HepG2 (cell line): ENCODE data around the gene GTF2H4. TPM values are rescaled to one million over a fixed set of nuclear protein-coding genes. Genes with fewer than 3 reads are reported as not detected.
A peak's percentile ranks its signal among the peaks of the same experiment; 100 is the strongest.

Source experiments
- ASH2L ChIP-seq: fragments of 300-600, 200-600 bp; sonication (generic); IDR thresholded peaks from 2 replicates; pipeline ENCODE4 v1.7.0; 2017; ENCODE audit warnings: low read depth, mild to moderate bottlenecking, moderate library complexity, mixed read lengths, low read length; ENCODE audit not compliant: insufficient read length
- DR1 ChIP-seq: sonication (generic); formaldehyde crosslinking; IDR thresholded peaks from 2 replicates; pipeline ENCODE4 v1.8.0; 2021; ENCODE audit warnings: mild to moderate bottlenecking, missing genetic modification reagents, inconsistent platforms
- FLYWCH1 ChIP-seq: sonication (generic); formaldehyde crosslinking; IDR thresholded peaks from 2 replicates; pipeline ENCODE4 v1.8.1; 2023; ENCODE audit warnings: mild to moderate bottlenecking, missing genetic modification reagents
- GATAD1 ChIP-seq: IDR thresholded peaks from 2 replicates; pipeline ENCODE4 v1.6.1; 2016; ENCODE audit warnings: missing genetic modification reagents, missing compliant biosample characterization
- GMEB1 ChIP-seq: sonication (generic); formaldehyde crosslinking; IDR thresholded peaks from 2 replicates; pipeline ENCODE4 v1.5.1; 2020; ENCODE audit warnings: missing genetic modification reagents, mild to moderate bottlenecking, borderline replicate concordance
- MEF2D ChIP-seq: sonication (generic); formaldehyde crosslinking; IDR thresholded peaks from 2 replicates; pipeline ENCODE4 v1.5.1; 2020; ENCODE audit warnings: mild to moderate bottlenecking, missing genetic modification reagents
- SIX4 ChIP-seq: sonication (generic); formaldehyde crosslinking; IDR thresholded peaks from 2 replicates; pipeline ENCODE4 v1.4.0; 2020; ENCODE audit warnings: missing genetic modification reagents
- SOX6 ChIP-seq, 2 experiments: fragments of 450-650 bp in 1 of 2; sonication (generic) in 1 of 2; formaldehyde crosslinking in 1 of 2; IDR thresholded peaks; 2 replicates each; pipeline versions ENCODE4 v1.4.0 to v1.6.1; 2017 to 2020; ENCODE audit warnings: antibody characterized with exemption in 1 of 2, mild to moderate bottlenecking in 1 of 2, missing genetic modification reagents in 1 of 2
- SP2 ChIP-seq: sonication (generic); formaldehyde crosslinking; IDR thresholded peaks from 2 replicates; pipeline ENCODE4 v1.5.1; 2020; ENCODE audit warnings: mild to moderate bottlenecking, missing genetic modification reagents
- TFAP4 ChIP-seq: sonication (generic); IDR thresholded peaks from 2 replicates; pipeline ENCODE4 v1.6.1; 2016; ENCODE audit warnings: low read depth, borderline replicate concordance
- TGIF2 ChIP-seq: IDR thresholded peaks from 2 replicates; pipeline ENCODE4 v1.6.1; 2016; ENCODE audit warnings: control low read depth, missing compliant biosample characterization
- WIZ ChIP-seq: sonication (generic); formaldehyde crosslinking; IDR thresholded peaks from 2 replicates; pipeline ENCODE4 v1.5.1; 2020; ENCODE audit warnings: mild to moderate bottlenecking, missing genetic modification reagents
- YEATS4 ChIP-seq: sonication (generic); formaldehyde crosslinking; IDR thresholded peaks from 2 replicates; pipeline ENCODE4 v1.4.0; 2020; ENCODE audit warnings: missing genetic modification reagents, borderline replicate concordance
- ZBTB34 ChIP-seq: sonication (generic); formaldehyde crosslinking; IDR thresholded peaks from 2 replicates; pipeline ENCODE4 v1.8.0; 2022; ENCODE audit warnings: mild to moderate bottlenecking, missing genetic modification reagents
- ZNF451 ChIP-seq: sonication (generic); formaldehyde crosslinking; IDR thresholded peaks from 2 replicates; pipeline ENCODE4 v1.5.0; 2020; ENCODE audit warnings: mild to moderate bottlenecking, missing genetic modification reagents
- ZNF501 ChIP-seq: sonication (generic); formaldehyde crosslinking; IDR thresholded peaks from 2 replicates; pipeline ENCODE4 v1.5.1; 2020; ENCODE audit warnings: mild to moderate bottlenecking, moderate library complexity, missing genetic modification reagents
- ZNF513 ChIP-seq: sonication (generic); formaldehyde crosslinking; conservative IDR thresholded peaks from 2 replicates; pipeline ENCODE4 v1.5.0; 2020; ENCODE audit warnings: missing genetic modification reagents
- ZNF570 ChIP-seq: sonication (generic); formaldehyde crosslinking; IDR thresholded peaks from 2 replicates; pipeline ENCODE4 v1.4.0; 2020; ENCODE audit warnings: mild to moderate bottlenecking, missing genetic modification reagents, borderline replicate concordance
- ZNF576 ChIP-seq: sonication (generic); formaldehyde crosslinking; IDR thresholded peaks from 2 replicates; pipeline ENCODE4 v1.4.0; 2020; ENCODE audit warnings: mild to moderate bottlenecking, missing genetic modification reagents
- ZNF737 ChIP-seq: sonication (generic); formaldehyde crosslinking; IDR thresholded peaks from 2 replicates; pipeline ENCODE4 v1.5.0; 2020; ENCODE audit warnings: missing genetic modification reagents, mild to moderate bottlenecking, borderline replicate concordance
- ZNF768 ChIP-seq: sonication (generic); formaldehyde crosslinking; IDR thresholded peaks from 2 replicates; pipeline ENCODE4 v1.4.0; 2020; ENCODE audit warnings: missing genetic modification reagents
- ZZZ3 ChIP-seq: sonication (generic); formaldehyde crosslinking; IDR thresholded peaks from 2 replicates; pipeline ENCODE4 v1.4.0; 2020; ENCODE audit warnings: missing genetic modification reagents, mild to moderate bottlenecking, borderline replicate concordance
- polyA plus RNA-seq, 8 experiments: library from polyadenylated mRNA; depleted of rRNA in 3 of 8; stranded (reverse) in 7 of 8; unstranded in 1 of 8; fragments of >200 nt; fragmentation: Illumina TruSeq in 4 of 8; extraction: Trizol in 4 of 8; gene quantifications; 2 replicates each; pipeline versions ENCODE4 v1.2.1 to v1.2.3, GENCODE V29; 2011 to 2016; ENCODE audit warnings: low read depth in 4 of 8, missing spikeins in 1 of 8, mixed read lengths in 1 of 8; ENCODE audit not compliant: insufficient read depth in 1 of 8
- total RNA-seq, 5 experiments: library from RNA; depleted of rRNA; stranded (reverse); fragments of >200 nt; fragmentation: Illumina TruSeq; extraction: Trizol; gene quantifications; 2 replicates each; pipeline ENCODE4 v1.2.3, GENCODE V29; 2016; ENCODE audit warnings: low read depth in 1 of 5

Gene GTF2H4
- total and polyA plus RNA-seq, 2 of the 13 experiments (the other 11 are each of a cell fraction or from before 2014, with no cell fraction given), result 15.9 to 49.3 TPM

- TF ChIP-seq ZNF501 (no peak), ZNF576 (CRISPR knock-in tag) (no peak), ZZZ3 (CRISPR knock-in tag) (peak; percentile 65; the same call in 1 of the 2 replicates), TGIF2 (CRISPR knock-in tag) (no peak), GMEB1 (CRISPR knock-in tag) (no peak), SIX4 (CRISPR knock-in tag) (no peak), GATAD1 (CRISPR knock-in tag) (0 out of 2 replicates have a peak, but pooled peaks have one; percentile 16), ZNF737 (CRISPR knock-in tag) (no peak), SOX6 (IDR thresholded peaks at IDR 0.05) (no peak), SOX6 (CRISPR knock-in tag; IDR thresholded peaks at IDR 0.05) (no peak), ZBTB34 (CRISPR knock-in tag) (no peak), ZNF513 (CRISPR knock-in tag) (no peak), FLYWCH1 (CRISPR knock-in tag) (no peak), MEF2D (CRISPR knock-in tag) (peak; percentile 30; the same call in 1 of the 2 replicates), WIZ (no peak), ZNF768 (CRISPR knock-in tag) (peak; percentile 30; the same call in 1 of the 2 replicates), ZNF451 (CRISPR knock-in tag) (no peak), YEATS4 (peak; percentile 11; the same call in 1 of the 2 replicates), DR1 (no peak), ASH2L (no peak), SP2 (CRISPR knock-in tag) (no peak), TFAP4 (no peak; the same call in 1 of the 2 replicates), ZNF570 (CRISPR knock-in tag) (no peak)
Observed at GRCh38 chr6:30883685-30884520, 24.1 kb upstream of the GTF2H4 start, which contains the start of gene DDR1 (continued).
